Liver (tissue), 3 donors: ENCODE data around the gene LRMDA.

Source experiments
- CTCF ChIP-seq: fragments of 150-350 bp; IDR thresholded peaks from 2 replicates; pipeline ENCODE4 v1.5.1; 2017; ENCODE audit warnings: improper control_type of control experiment, low read depth, low read length; ENCODE audit not compliant: missing input control
- GABPA ChIP-seq, 2 donors: IDR thresholded peaks in 1 of 2; conservative IDR thresholded peaks in 1 of 2; 2 replicates each; pipeline ENCODE4 v1.6.1; 2016; ENCODE audit warnings: antibody characterized with exemption in 2 of 2, mild to moderate bottlenecking in 1 of 2, moderate library complexity in 1 of 2
- REST ChIP-seq: IDR thresholded peaks from 2 replicates; pipeline ENCODE4 v1.6.1; 2016; ENCODE audit warnings: antibody characterized with exemption, mild to moderate bottlenecking
- TAF1 ChIP-seq: conservative IDR thresholded peaks from 2 replicates; pipeline ENCODE4 v1.6.1; 2016; ENCODE audit warnings: antibody characterized with exemption, mild to moderate bottlenecking
- donor health status: healthy.
- donor health status: healthy.

GRCh38 chr10:76113952-76114351 lies 682.5 kb downstream of the LRMDA start:
- TF ChIP-seq CTCF = no peak
- TF ChIP-seq TAF1 = no peak
- no peak for TF ChIP-seq REST
- no peak for TF ChIP-seq GABPA (IDR thresholded peaks at IDR 0.05 in 1 of 2, conservative IDR thresholded peaks at IDR 0.05 in 1 of 2)
